ES-I3 (cell line): Measurements from ENCODE around the gene TRAPPC3.

Experiments used
- H3K36me3 ChIP-seq: 2 replicates; pipeline ENCODE4 v1.6.1; 2013; ENCODE audit warnings: mild to moderate bottlenecking, low read length, control low read depth, moderate library complexity; ENCODE audit not compliant: insufficient read depth
- H3K4me1 ChIP-seq: 2 replicates; pipeline ENCODE4 v1.6.1; 2013; ENCODE audit warnings: mild to moderate bottlenecking, control low read depth, low read length; ENCODE audit not compliant: insufficient read depth
- H3K9ac ChIP-seq: 2 replicates; pipeline ENCODE4 v1.6.1; 2013; ENCODE audit warnings: low read depth, mild to moderate bottlenecking, low read length, moderate library complexity
- H3K9me3 ChIP-seq: 2 replicates; pipeline ENCODE4 v1.6.1; 2013; ENCODE audit warnings: mild to moderate bottlenecking, low read length, moderate library complexity; ENCODE audit not compliant: control insufficient read depth, insufficient read depth

The TRAPPC3 gene

GRCh38 chr1:36151134-36151844 lies 2.0 kb upstream of the TRAPPC3 start:
- Histone ChIP-seq H3K9me3 (no peaks in the 10 kb centered on the region), H3K9ac (peak overlapping the region; percentile 20; the same call in 1 of the 2 replicates), H3K36me3 (no peaks in the 10 kb centered on the region), H3K4me1 (peaks cover 26% of the 10 kb centered on the region)

DNA sequence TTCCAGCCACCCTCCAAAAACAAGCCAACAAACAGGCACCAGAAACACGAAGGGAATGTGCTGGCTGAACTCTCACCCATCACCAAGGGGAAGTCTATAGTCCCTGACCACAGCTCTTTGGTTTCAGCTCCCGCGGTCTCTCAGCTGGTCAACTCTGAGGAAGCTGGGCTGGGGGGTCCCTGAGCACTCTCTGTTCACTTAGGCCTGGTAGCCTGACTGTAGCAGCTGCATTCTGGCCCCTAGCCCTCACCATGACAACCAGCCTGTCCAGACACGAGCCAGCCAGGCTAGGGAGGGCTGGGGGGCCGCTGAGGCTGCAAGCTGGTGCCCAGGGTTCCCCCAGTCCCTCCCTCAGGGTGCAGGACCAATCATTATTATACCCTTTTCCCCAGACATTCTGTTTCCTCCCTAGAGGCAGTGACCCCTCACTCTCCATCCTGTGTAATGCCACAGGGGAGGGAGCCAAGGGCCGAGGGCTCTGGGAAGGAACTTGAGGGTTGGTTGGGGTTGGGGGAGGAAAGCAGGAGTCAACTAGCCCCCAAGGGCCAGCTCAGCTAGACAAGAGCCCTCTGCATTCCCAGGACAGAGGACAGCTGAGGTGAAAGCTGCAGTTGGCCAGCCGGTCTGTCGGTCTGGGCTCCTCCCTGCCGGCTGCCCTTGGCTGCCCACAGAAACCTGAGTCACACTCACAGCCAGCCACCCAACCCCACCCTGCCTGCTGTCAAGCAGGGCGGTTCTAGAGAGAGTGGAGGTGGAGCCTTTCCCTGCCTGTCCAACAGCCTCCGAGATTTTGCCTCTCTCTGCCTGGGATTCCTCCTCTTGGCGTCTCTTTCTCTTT lies 1.2 kb upstream of the TRAPPC3 start:
- Histone ChIP-seq H3K4me1 (peaks cover 26% of the 10 kb centered on the region), H3K9ac (peak overlapping the region; percentile 20; the same call in 1 of the 2 replicates), H3K36me3 (no peaks in the 10 kb centered on the region), H3K9me3 (no peaks in the 10 kb centered on the region)

DNA sequence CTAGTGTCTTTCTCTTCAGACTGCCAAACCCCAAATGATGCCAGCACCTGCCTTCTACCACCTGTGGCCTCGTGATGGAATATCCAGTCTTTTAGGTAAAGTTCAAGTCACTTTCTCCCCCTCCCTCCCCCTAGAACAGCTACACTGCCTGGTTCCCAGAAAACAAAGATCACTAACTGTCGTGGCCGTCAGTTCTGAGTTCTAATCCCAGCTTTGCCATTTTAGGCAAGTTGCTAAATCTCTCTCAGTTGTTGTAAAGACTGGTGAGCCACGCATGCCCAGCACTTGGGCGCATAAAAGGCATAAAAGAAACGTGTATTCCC lies 648 bp upstream of the TRAPPC3 start:
- Histone ChIP-seq H3K9me3 (no peaks in the 10 kb centered on the region), H3K36me3 (no peaks in the 10 kb centered on the region), H3K4me1 (peaks cover 24% of the 10 kb centered on the region), H3K9ac (peak overlapping the region; percentile 20; the same call in 1 of the 2 replicates)

DNA sequence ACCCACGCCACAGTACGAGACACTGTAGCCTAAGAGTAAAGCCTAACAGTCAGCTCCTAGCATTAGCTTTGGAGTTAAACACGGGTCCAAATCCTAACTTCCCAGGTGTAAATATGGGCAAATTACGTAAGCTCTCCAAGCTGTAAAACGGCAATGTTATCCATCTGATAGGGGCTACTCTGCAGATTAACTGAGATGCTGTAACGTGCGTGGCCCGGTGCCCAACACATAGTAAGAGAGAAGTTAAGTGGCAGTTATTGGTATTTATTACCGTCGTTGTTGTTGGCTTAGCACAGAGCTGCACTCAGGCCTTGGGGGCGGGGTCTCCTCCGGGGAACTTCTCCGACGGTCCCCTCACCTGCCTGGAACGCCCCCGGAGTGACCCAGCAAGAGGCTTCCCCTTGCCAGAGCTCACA lies 457 bp downstream of the TRAPPC3 start:
- Histone ChIP-seq H3K9ac (peak overlapping the region; percentile 94), H3K9me3 (no peaks in the 10 kb centered on the region), H3K36me3 (no peaks in the 10 kb centered on the region), H3K4me1 (peaks cover 20% of the 10 kb centered on the region)

DNA sequence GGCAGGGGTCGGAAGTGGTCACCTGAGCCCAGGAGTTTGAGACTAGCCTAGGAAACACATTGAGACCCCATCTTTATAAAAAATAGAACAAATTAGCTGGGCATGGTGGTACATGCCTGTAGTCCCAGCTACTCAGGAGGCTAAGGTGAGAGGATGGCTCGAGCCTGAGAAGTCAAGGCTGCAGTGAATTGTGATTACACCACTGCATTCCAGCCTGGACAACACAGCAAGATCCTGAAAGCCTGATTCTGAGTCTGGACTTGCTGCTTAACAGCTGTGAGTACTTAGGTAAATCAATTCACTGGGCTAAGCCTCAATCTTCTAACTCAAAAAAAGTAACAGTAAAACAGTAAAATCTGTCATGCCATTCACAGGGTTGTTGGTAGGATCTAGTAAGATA lies 4.9 kb downstream of the TRAPPC3 start:
- Histone ChIP-seq H3K36me3 (no peaks in the 10 kb centered on the region; the same call in 1 of the 2 replicates), H3K4me1 (no peaks in the 10 kb centered on the region; the same call in 1 of the 2 replicates), H3K9ac (no peak overlapping the region), H3K9me3 (no peaks in the 10 kb centered on the region)

DNA sequence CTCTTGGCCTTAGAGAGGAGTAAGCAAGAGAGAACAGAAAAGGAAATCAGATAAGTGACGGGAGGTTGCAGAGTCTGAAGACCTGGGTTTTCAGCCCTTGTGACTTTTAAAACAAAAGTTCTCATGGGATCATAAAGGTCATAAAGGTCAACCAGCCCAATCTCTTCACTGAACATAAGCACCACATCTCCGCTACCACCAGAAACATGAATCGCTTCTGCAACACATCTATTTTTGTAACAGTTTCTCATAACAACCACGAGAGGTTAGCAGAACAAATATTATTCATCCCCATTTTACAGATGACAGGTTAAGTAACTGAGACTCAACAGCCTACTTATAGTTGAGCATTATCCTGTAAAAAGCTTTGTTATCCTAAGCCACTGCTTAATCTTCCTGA lies 5.9 kb downstream of the TRAPPC3 start:
- no peaks in the 10 kb centered on the region for H3K9me3 ChIP-seq
- no peaks in the 10 kb centered on the region; the same call in 1 of the 2 replicates for H3K36me3 ChIP-seq
- H3K9ac ChIP-seq, result no peak overlapping the region
- H3K4me1 ChIP-seq, result no peaks in the 10 kb centered on the region; the same call in 1 of the 2 replicates

- no peaks in the 10 kb centered on the region for H3K9me3 ChIP-seq
- H3K36me3 ChIP-seq, result no peaks in the 10 kb centered on the region; the same call in 1 of the 2 replicates
- H3K4me1 ChIP-seq, result no peaks in the 10 kb centered on the region
- no peak overlapping the region for H3K9ac ChIP-seq
Observed at GRCh38 chr1:36142121-36142520, 7.2 kb downstream of the TRAPPC3 start.

DNA sequence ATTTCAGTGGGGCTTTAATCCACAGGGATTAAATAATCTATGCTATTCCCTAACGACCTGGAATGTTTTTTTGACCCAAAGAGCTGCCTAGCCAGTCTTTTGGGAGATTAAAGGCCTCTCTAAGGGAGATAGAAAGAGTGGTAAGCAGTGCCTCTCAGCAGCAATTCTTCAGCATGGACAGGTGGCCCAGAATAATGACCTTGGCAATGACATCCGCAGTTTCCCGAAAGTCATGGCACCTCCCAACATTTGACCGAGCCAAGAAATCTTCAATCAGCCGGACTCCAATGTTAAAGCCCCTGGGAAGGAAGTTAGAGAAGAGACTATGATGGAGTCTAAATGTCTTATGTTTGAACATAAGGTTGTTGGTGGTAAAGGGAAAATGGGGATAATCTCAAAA lies 9.8 kb downstream of the TRAPPC3 start:
- Histone ChIP-seq H3K9ac (no peak overlapping the region), H3K4me1 (peaks cover 4% of the 10 kb centered on the region; the same call in 1 of the 2 replicates), H3K36me3 (no peaks in the 10 kb centered on the region; the same call in 1 of the 2 replicates), H3K9me3 (no peaks in the 10 kb centered on the region)

DNA sequence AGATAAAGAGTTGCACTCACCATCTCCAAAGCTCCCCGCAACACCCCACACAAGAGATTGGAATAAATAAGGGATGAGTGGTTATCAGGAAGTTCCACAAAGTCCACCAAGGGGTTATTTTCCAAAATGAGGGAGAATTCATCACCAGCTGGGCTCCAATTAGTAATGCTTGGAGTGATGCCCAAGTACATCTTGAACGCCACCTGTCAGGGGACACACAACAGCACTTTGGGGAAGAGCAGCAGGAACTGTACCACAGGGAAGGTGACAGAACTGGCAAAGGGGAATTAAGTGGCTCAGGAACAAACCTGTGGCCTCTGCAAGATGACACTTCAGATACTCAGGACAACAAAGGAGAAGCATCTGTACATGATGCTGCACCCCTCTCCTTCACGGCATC lies 11.5 kb downstream of the TRAPPC3 start:
- no peaks in the 10 kb centered on the region for H3K9me3 ChIP-seq
- no peaks in the 10 kb centered on the region; the same call in 1 of the 2 replicates for H3K36me3 ChIP-seq
- peaks cover 15% of the 10 kb centered on the region; the same call in 1 of the 2 replicates for H3K4me1 ChIP-seq
- H3K9ac ChIP-seq, result no peak overlapping the region

DNA sequence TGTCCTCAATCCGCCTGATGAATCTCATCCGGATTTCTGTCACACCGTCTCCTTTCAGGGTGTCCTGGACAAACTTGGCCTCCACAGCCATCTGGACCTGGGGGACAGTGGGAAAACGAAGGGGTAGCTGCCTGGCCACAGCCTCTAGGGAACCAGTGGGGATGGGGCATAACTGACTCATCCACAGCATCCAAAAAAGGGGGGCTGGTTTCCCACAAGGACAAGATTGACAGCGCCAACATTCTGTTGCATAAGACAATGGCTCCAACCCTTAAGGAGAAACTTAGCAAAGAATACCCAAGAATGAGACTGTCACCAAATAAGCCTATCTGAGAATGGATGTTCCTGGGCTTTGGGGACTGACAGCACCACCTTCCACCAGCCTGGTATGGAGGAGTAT lies 12.1 kb downstream of the TRAPPC3 start:
- H3K4me1 ChIP-seq, result peaks cover 15% of the 10 kb centered on the region; the same call in 1 of the 2 replicates
- no peak overlapping the region for H3K9ac ChIP-seq
- no peaks in the 10 kb centered on the region for H3K9me3 ChIP-seq
- H3K36me3 ChIP-seq, result no peaks in the 10 kb centered on the region; the same call in 1 of the 2 replicates

- H3K4me1 ChIP-seq, result peaks cover 15% of the 10 kb centered on the region; the same call in 1 of the 2 replicates
- H3K9me3 ChIP-seq, result no peaks in the 10 kb centered on the region
- H3K9ac ChIP-seq, result no peak overlapping the region
- no peaks in the 10 kb centered on the region; the same call in 1 of the 2 replicates for H3K36me3 ChIP-seq
Observed at GRCh38 chr1:36136535-36136934, 12.8 kb downstream of the TRAPPC3 start.

DNA sequence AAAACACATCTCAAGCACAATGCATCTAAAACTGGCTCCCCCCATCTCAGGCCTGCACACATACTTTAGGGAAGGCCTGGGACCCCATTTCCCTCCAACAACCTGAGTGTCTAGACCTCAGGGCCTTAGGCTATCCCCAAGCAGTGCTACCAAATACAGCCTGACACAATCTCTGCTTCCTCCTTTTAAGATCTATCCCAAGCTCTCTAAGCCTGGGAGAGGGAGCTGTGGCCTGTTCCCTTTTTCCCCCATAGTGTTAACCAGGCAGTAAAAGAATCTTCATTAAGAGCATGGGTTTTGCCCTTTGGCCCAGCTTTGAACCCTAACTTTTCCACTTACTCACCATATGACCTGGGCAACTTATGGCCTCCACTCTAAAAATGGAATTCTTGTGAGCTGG lies 13.5 kb downstream of the TRAPPC3 start:
- Histone ChIP-seq H3K9me3 (no peaks in the 10 kb centered on the region), H3K4me1 (peaks cover 15% of the 10 kb centered on the region; the same call in 1 of the 2 replicates), H3K36me3 (no peaks in the 10 kb centered on the region; the same call in 1 of the 2 replicates), H3K9ac (no peak overlapping the region)

DNA sequence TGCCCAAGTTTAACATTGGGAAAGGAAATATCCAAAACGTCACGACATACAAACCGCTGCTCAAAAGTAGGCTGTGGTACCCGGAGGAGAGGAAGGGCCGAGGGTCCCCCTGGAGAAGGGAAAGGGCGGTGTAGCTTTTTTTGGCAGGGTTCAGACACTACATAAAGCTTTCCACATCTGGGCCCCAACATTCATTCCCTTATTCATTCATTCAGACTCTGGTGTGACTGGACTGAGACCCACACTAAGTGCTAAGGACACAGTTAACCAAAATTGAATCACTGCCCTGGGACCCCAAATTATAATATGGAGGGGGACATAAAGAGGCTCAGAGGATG lies 14.0 kb downstream of the TRAPPC3 start:
- no peaks in the 10 kb centered on the region for H3K9me3 ChIP-seq
- H3K4me1 ChIP-seq, result peaks cover 15% of the 10 kb centered on the region; the same call in 1 of the 2 replicates
- no peaks in the 10 kb centered on the region; the same call in 1 of the 2 replicates for H3K36me3 ChIP-seq
- no peak overlapping the region for H3K9ac ChIP-seq

DNA sequence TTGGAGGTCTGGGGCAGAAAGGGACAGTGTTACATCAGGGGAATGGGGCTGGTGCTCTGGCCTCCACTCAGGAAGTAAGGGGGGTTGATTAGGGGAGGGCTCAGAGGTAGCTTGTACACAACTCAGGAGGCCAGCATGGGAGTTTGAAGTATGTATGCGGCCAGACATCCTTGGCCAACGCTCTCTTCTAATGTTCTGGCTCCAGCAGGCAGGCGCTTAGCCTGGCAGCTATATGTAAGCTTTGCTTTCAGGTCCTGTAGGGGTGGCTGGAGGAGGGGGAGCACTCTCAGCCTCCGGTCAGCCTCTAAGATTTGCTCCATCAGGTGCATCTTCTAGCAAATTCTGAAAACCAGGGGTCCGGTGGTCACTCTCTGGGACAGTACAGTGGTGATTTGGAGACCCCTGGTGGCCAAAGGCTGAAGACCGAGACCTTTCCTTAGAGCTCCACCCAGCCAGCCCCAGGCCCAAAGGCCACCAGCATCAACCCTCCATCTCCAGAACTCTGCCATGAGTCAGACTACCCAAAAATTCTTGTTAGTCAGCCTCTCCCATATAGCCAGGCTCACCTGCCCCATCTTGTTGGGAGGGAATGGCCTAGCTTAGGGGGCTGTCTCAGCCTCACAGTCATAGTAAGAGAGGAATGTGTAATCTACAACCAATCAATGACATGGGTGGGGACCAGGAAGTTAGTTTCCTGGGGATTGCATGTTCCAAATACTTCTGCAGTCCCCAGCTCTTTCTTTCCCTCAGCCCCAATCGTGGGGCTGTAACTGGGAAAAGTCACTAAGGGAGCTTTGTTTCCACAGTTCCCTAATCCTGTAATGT lies 14.6 kb downstream of the TRAPPC3 start:
- Histone ChIP-seq H3K4me1 (peaks cover 15% of the 10 kb centered on the region; the same call in 1 of the 2 replicates), H3K9me3 (no peaks in the 10 kb centered on the region), H3K36me3 (no peaks in the 10 kb centered on the region; the same call in 1 of the 2 replicates), H3K9ac (no peak overlapping the region)
